Neural cell (in vitro differentiated cells): ENCODE results near the gene HPN. TPM values are rescaled to one million over a fixed set of nuclear protein-coding genes. Genes with fewer than 3 reads are reported as not detected.

ENCODE experiments used
- H2AFZ ChIP-seq: fragments of 200-600, 300-800 bp; sonication (generic), shearing (Covaris generic); 2 replicates; pipeline ENCODE4 v1.6.0; 2014; ENCODE audit warnings: low read depth, mild to moderate bottlenecking, antibody characterized with exemption, low read length, moderate library complexity
- H3F3A ChIP-seq: fragments of 200-600 bp; shearing (Covaris generic); 2 replicates; pipeline ENCODE4 v1.6.1; 2016; ENCODE audit warnings: mild to moderate bottlenecking, moderate library complexity, mixed read lengths, antibody characterized with exemption, low read length; ENCODE audit not compliant: insufficient read depth, poor library complexity, severe bottlenecking
- H3K27ac ChIP-seq: fragments of 200-600, 300-800 bp; sonication (generic), shearing (Covaris generic); 2 replicates; pipeline ENCODE4 v1.5.1; 2014; ENCODE audit warnings: mild to moderate bottlenecking, low read length, moderate library complexity
- H3K27me3 ChIP-seq: fragments of 300-800, 200-600 bp; sonication (generic), shearing (Covaris generic); 2 replicates; pipeline ENCODE4 v1.6.0; 2014; ENCODE audit warnings: mild to moderate bottlenecking, low read depth, low read length, moderate library complexity; ENCODE audit not compliant: insufficient read depth
- H3K36me3 ChIP-seq: fragments of 300-800, 200-600 bp; sonication (generic), shearing (Covaris generic); 2 replicates; pipeline ENCODE4 v1.5.1; 2014; ENCODE audit warnings: mild to moderate bottlenecking, antibody characterized with exemption, low read length, moderate library complexity; ENCODE audit not compliant: insufficient read depth
- H3K4me2 ChIP-seq: fragments of 300-800, 200-600 bp; sonication (generic), shearing (Covaris generic); 2 replicates; pipeline ENCODE4 v1.6.0; 2014; ENCODE audit warnings: mild to moderate bottlenecking, low read length
- H3K4me3 ChIP-seq: fragments of 300-800, 200-600 bp; sonication (generic), shearing (Covaris generic); 2 replicates; pipeline ENCODE4 v1.5.1; 2014; ENCODE audit warnings: mild to moderate bottlenecking, low read length, moderate library complexity
- H3K79me2 ChIP-seq: fragments of 200-600 bp; shearing (Covaris generic); replicated peaks from 2 replicates; pipeline ENCODE4 v1.6.0; 2014; ENCODE audit warnings: mild to moderate bottlenecking, low read length, moderate library complexity; ENCODE audit not compliant: insufficient read depth
- H3K9ac ChIP-seq: fragments of 300-800, 200-600 bp; sonication (generic), shearing (Covaris generic); 2 replicates; pipeline ENCODE4 v1.6.1; 2016; ENCODE audit warnings: mild to moderate bottlenecking, low read length, mixed read lengths
- H3K9me2 ChIP-seq: fragments of 200-600 bp; shearing (Covaris generic); 2 replicates; pipeline ENCODE4 v1.6.1; 2016; ENCODE audit warnings: mild to moderate bottlenecking, low read length, mixed read lengths; ENCODE audit not compliant: insufficient read depth
- H3K9me3 ChIP-seq: fragments of 200-600, 300-800 bp; sonication (generic), shearing (Covaris generic); 2 replicates; pipeline ENCODE4 v1.6.1; 2016; ENCODE audit warnings: mild to moderate bottlenecking, mixed run types, low read length, moderate library complexity, mixed read lengths
- H4K20me1 ChIP-seq: fragments of 200-600 bp; shearing (Covaris generic); 2 replicates; pipeline ENCODE4 v1.6.1; 2016; ENCODE audit warnings: mild to moderate bottlenecking, mixed run types; ENCODE audit not compliant: insufficient read depth
- CTCF ChIP-seq: fragments of 450-650 bp; IDR thresholded peaks from 2 replicates; pipeline ENCODE4 v1.5.1; 2014; ENCODE audit warnings: antibody characterized with exemption, mild to moderate bottlenecking, moderate library complexity; ENCODE audit not compliant: poor library complexity, severe bottlenecking
- EP300 ChIP-seq: fragments of 450-650 bp; conservative IDR thresholded peaks from 2 replicates; pipeline ENCODE4 v1.6.1; 2014; ENCODE audit warnings: antibody characterized with exemption, mild to moderate bottlenecking, moderate library complexity; ENCODE audit not compliant: poor library complexity, severe bottlenecking
- EZH2 ChIP-seq: fragments of 200-600, 300-800 bp; shearing (Covaris generic), sonication (generic); IDR thresholded peaks from 2 replicates; pipeline ENCODE4 v1.6.1; 2014; ENCODE audit warnings: antibody characterized with exemption, low read length, borderline replicate concordance, mild to moderate bottlenecking; ENCODE audit not compliant: insufficient read depth, poor library complexity, severe bottlenecking
- MXI1 ChIP-seq: fragments of 450-650 bp; conservative IDR thresholded peaks from 2 replicates; pipeline ENCODE4 v1.6.1; 2014; ENCODE audit warnings: antibody characterized with exemption, mild to moderate bottlenecking; ENCODE audit not compliant: poor library complexity, severe bottlenecking
- POLR2AphosphoS5 ChIP-seq: IDR thresholded peaks from 2 replicates; pipeline ENCODE4 v1.6.1; 2012
- RAD21 ChIP-seq: fragments of 450-650 bp; conservative IDR thresholded peaks from 2 replicates; pipeline ENCODE4 v1.6.1; 2014; ENCODE audit warnings: antibody characterized with exemption, mild to moderate bottlenecking, moderate library complexity
- SMC3 ChIP-seq: fragments of 450-650 bp; conservative IDR thresholded peaks from 2 replicates; pipeline ENCODE4 v1.6.1; 2014; ENCODE audit warnings: antibody characterized with exemption, mild to moderate bottlenecking, moderate library complexity; ENCODE audit not compliant: poor library complexity
- TAF1 ChIP-seq: IDR thresholded peaks from 2 replicates; pipeline ENCODE4 v1.6.1; 2012; ENCODE audit warnings: low read depth
- polyA plus RNA-seq: library from polyadenylated mRNA; depleted of rRNA; stranded (reverse); fragments of >200 nt; gene quantifications from 2 replicates; pipeline ENCODE4 v1.2.3, GENCODE V29; 2014
- TF ChIP-seq, protein P1 (sequence below): IDR thresholded peaks from 2 replicates; pipeline ENCODE4 v1.6.1; 2012; ENCODE audit warnings: borderline replicate concordance

The HPN gene
- polyA plus RNA-seq, 1 donor from 2014 or later = 0.15 TPM

DNA sequence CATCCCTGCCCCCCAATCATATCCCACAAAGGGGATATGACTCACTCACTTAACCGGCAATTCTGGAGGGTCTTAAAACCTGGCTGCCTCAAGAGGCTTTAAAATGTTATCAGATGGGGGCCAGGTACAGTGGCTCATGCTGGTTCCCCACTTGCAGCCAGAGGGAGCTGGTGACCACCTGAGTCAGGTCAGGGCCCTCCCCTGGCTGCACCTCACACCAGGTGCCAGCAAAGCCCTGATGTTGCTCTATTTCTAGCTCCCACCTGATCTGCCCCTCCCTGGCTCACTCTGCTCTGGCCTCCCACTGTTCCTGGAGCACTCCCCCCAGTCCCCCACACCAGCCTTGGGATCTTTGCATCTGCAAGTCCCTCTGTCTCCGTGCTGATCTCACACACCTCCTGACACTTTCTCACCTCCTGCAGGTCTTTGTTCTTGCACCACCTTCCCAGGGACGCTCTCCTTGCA, 14.2 kb downstream of the HPN start:
- no peak overlapping the region for H3K4me3 ChIP-seq
- no peaks in the 10 kb centered on the region for H3K36me3 ChIP-seq
- no peak overlapping the region for H3K4me2 ChIP-seq
- no peak overlapping the region for H2AFZ ChIP-seq
- no peaks in the 10 kb centered on the region for H3K79me2 ChIP-seq
- no peak overlapping the region for H3K9ac ChIP-seq
- H3K27ac ChIP-seq = peak overlapping the region; percentile 16
- H3K27me3 ChIP-seq = no peaks in the 10 kb centered on the region
- H3K9me3 ChIP-seq = no peaks in the 10 kb centered on the region
- TF ChIP-seq SMC3 = peak; percentile 42
- TF ChIP-seq POLR2AphosphoS5 = no peak
- TF ChIP-seq RAD21 = peak; percentile 52
- TF ChIP-seq CTCF = peak; percentile 64
- no peak for TF ChIP-seq TAF1
- TF ChIP-seq EP300 = no peak
- H3F3A ChIP-seq = no peaks in the 10 kb centered on the region
- H4K20me1 ChIP-seq = no peaks in the 10 kb centered on the region
- H3K9me2 ChIP-seq = no peaks in the 10 kb centered on the region

DNA sequence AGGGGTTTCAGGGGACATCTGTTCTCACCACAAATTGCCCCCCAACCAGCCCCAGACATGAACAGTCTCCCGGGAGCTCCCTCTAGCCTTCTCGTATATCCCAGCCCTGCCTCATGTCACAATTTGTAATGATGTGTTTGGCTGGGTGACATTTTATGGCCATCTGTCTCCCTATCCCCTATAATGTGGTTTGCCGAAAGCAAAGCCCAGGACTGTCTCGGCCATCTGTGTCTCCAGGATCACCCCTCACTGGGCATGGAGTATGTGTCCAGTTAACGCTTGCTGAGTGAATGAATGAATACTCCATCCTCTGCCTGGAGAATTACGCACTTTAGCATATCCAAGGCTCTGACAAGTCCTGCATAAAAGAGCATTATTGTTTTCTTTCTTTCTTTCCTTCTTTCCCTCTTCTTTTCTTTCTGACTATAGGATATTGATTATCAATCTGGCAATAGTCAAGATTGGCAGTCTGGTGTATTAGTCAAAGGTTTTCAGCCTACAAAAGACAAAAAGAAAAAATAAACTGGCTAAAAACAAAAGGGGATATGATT, 15.1 kb downstream of the HPN start:
- no peaks in the 10 kb centered on the region for H3K9me3 ChIP-seq
- H2AFZ ChIP-seq = no peak overlapping the region
- H3K9ac ChIP-seq = no peak overlapping the region
- no peak overlapping the region for H3K4me3 ChIP-seq
- H3K79me2 ChIP-seq = no peaks in the 10 kb centered on the region
- no peaks in the 10 kb centered on the region for H3K36me3 ChIP-seq
- no peak overlapping the region for H3K27ac ChIP-seq
- H3K9me2 ChIP-seq = no peaks in the 10 kb centered on the region
- H4K20me1 ChIP-seq = no peaks in the 10 kb centered on the region
- no peak overlapping the region for H3K4me2 ChIP-seq
- H3F3A ChIP-seq = no peaks in the 10 kb centered on the region
- no peaks in the 10 kb centered on the region for H3K27me3 ChIP-seq
- no peak for TF ChIP-seq SMC3
- no peak for TF ChIP-seq POLR2AphosphoS5
- no peak for TF ChIP-seq TAF1
- TF ChIP-seq CTCF = no peak
- no peak for TF ChIP-seq RAD21
- TF ChIP-seq, protein P1, sequence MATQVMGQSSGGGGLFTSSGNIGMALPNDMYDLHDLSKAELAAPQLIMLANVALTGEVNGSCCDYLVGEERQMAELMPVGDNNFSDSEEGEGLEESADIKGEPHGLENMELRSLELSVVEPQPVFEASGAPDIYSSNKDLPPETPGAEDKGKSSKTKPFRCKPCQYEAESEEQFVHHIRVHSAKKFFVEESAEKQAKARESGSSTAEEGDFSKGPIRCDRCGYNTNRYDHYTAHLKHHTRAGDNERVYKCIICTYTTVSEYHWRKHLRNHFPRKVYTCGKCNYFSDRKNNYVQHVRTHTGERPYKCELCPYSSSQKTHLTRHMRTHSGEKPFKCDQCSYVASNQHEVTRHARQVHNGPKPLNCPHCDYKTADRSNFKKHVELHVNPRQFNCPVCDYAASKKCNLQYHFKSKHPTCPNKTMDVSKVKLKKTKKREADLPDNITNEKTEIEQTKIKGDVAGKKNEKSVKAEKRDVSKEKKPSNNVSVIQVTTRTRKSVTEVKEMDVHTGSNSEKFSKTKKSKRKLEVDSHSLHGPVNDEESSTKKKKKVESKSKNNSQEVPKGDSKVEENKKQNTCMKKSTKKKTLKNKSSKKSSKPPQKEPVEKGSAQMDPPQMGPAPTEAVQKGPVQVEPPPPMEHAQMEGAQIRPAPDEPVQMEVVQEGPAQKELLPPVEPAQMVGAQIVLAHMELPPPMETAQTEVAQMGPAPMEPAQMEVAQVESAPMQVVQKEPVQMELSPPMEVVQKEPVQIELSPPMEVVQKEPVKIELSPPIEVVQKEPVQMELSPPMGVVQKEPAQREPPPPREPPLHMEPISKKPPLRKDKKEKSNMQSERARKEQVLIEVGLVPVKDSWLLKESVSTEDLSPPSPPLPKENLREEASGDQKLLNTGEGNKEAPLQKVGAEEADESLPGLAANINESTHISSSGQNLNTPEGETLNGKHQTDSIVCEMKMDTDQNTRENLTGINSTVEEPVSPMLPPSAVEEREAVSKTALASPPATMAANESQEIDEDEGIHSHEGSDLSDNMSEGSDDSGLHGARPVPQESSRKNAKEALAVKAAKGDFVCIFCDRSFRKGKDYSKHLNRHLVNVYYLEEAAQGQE = no peak
- no peak for TF ChIP-seq EP300
- no peak for TF ChIP-seq MXI1
- TF ChIP-seq EZH2 = no peak
